ENCODE results near the gene SRP14. TPM values are rescaled to one million over a fixed set of nuclear protein-coding genes. Genes with fewer than 3 reads are reported as not detected.
A peak's percentile ranks its signal among the peaks of the same experiment; 100 is the strongest.

Gene SRP14
- total RNA-seq, 2 donors from 2014 or later, result 179 to 219 TPM

- Histone ChIP-seq H3K27ac (peak overlapping the region in 1 of 2 donors; percentile 46), H3K27me3 (replicated peaks; ENCODE audit: insufficient read depth) (no peaks in the 10 kb centered on the region), H3K9me3 (no peaks in the 10 kb centered on the region), H3K36me3 (no peaks in the 10 kb centered on the region), H3K4me3 (no peak overlapping the region), H3K4me1 (ENCODE audit: control insufficient read depth in 1 of 2, low read depth in 2 of 2) (peaks cover 11 to 14% of the 10 kb centered on the region in 2 donors)
- no peak for ATAC-seq (ENCODE audit: insufficient number of reproducible peaks, low FRiP score, low read depth)
- TF ChIP-seq CTCF (IDR thresholded peaks at IDR 0.05), result no peak
- no peak for DNase-seq (ENCODE audit: low spot score)
These were observed 8.6 kb upstream of the SRP14 start for GRCh38 chr15:40047415-40048210.

GRCh38 chr15:40046721-40047414 is 7.9 kb upstream of the SRP14 start:
- no peak for DNase-seq (ENCODE audit: low spot score)
- Histone ChIP-seq H3K4me1 (ENCODE audit: control insufficient read depth in 1 of 2, low read depth in 2 of 2) (peaks cover 11 to 14% of the 10 kb centered on the region in 2 donors), H3K9me3 (no peaks in the 10 kb centered on the region), H3K27ac (peak overlapping the region in 1 of 2 donors; percentile 46), H3K27me3 (replicated peaks; ENCODE audit: insufficient read depth) (no peaks in the 10 kb centered on the region), H3K36me3 (no peaks in the 10 kb centered on the region), H3K4me3 (no peak overlapping the region)
- ATAC-seq (ENCODE audit: insufficient number of reproducible peaks, low FRiP score, low read depth), result no peak
- TF ChIP-seq CTCF (IDR thresholded peaks at IDR 0.05), result no peak

- peak overlapping the region; percentile 28 for H3K4me3 ChIP-seq
- ATAC-seq (ENCODE audit: insufficient number of reproducible peaks, low FRiP score, low read depth) (no peak), DNase-seq (ENCODE audit: low spot score) (no peak)
- no peaks in the 10 kb centered on the region for H3K9me3 ChIP-seq
- TF ChIP-seq CTCF (IDR thresholded peaks at IDR 0.05), result no peak
- no peaks in the 10 kb centered on the region for H3K27me3 ChIP-seq (replicated peaks; ENCODE audit: insufficient read depth)
- H3K27ac ChIP-seq, result peak overlapping the region in 1 of 2 donors; percentile 31
- peaks cover 11 to 14% of the 10 kb centered on the region in 2 donors for H3K4me1 ChIP-seq (ENCODE audit: control insufficient read depth in 1 of 2, low read depth in 2 of 2)
- H3K36me3 ChIP-seq, result no peaks in the 10 kb centered on the region
These were observed 6.7 kb upstream of the SRP14 start for GRCh38 chr15:40045572-40046217.

GRCh38 chr15:40044717-40045571 is 6.0 kb upstream of the SRP14 start:
- ATAC-seq (ENCODE audit: insufficient number of reproducible peaks, low FRiP score, low read depth), result peak; percentile 83
- H3K27ac ChIP-seq, result peak overlapping the region in 1 of 2 donors; percentile 31
- no peaks in the 10 kb centered on the region for H3K27me3 ChIP-seq (replicated peaks; ENCODE audit: insufficient read depth)
- H3K9me3 ChIP-seq, result no peaks in the 10 kb centered on the region
- peak; percentile 84 for TF ChIP-seq CTCF (IDR thresholded peaks at IDR 0.05)
- DNase-seq (ENCODE audit: low spot score), result peak; percentile 74
- peaks cover 13 to 16% of the 10 kb centered on the region in 2 donors for H3K4me1 ChIP-seq (ENCODE audit: control insufficient read depth in 1 of 2, low read depth in 2 of 2)
- no peaks in the 10 kb centered on the region for H3K36me3 ChIP-seq
- peak overlapping the region; percentile 28 for H3K4me3 ChIP-seq
